Activated naive CD4-positive, alpha-beta T cell treated with anti-CD3 and anti-CD28 coated beads, Interleukin-2, amount 50 U/mL, for 16 hours (primary cell): ENCODE results near the gene HSD17B7.

Source experiments
- DNase-seq: peaks from one replicate; pipeline ENCODE4 v3.0.0-alpha.2; 2020

The HSD17B7 gene

DNA sequence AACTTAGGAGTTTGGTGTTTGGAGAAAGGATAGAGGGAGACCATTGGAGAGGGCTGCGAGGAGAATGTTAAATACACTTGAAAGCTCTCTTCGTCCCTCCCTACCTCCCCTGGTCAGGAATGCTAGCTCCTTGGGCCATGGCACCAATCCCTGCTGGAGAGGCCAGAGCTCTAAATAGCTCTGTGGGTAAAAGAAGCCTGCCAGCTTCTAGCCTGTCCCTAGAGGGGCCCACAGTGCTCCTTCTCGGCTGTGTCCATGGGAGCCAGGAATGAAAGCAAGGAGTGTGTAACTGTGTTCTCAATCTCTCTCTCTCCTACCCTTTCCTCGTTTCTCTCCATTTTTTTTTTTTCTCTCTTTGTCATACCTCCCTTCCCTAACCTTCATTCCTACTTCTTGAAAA, 70.6 kb downstream of the HSD17B7 start, which contains the start of gene CCDC190:
Gene CCDC190 (minus strand): TSS at position 75 of the 400 bp plus-strand sequence. CDS start 1,529 bp downstream, outside the sequence.
- no peak for DNase-seq

DNA sequence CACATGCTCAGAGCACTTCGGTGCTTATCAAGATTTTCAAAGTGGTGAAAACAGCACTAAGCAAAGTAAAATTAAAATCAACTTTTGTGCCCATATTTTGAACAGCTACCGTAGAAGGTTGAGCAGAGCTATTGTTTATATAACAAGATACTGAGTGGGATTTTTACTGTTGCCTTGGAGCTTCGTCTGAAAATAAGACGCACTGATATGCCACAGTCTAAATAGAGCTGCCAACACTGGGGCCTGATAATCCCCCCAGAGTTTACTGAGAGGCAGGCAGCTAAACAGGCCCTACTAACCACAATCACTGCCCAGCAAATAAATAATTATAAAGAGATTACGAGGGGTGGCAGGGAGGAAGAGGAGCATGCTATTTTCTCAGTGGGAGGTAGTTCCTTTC, 71.1 kb downstream of the HSD17B7 start:
- DNase-seq = no peak
